Left lung (tissue), 10 donors: Measurements from ENCODE around the gene LRGUK. TPM values are rescaled to one million over a fixed set of nuclear protein-coding genes. Genes with fewer than 3 reads are reported as not detected.

Experiments used
- ATAC-seq: fragments of 200-7000 bp; cut with Tn5 transposase; one replicate; pipeline ENCODE4 v1.9.1; 2020; ENCODE audit warnings: moderate library complexity
- DNase-seq, 4 donors: peaks; one replicate each; pipeline ENCODE4 v3.0.0-alpha.2; 2013 to 2020
- H3K27ac ChIP-seq, 2 donors: fragments of 200-600 bp; sonication (generic) in 1 of 2; one replicate each; pipeline versions ENCODE4 v1.5.0 to v1.8.0; 2020 to 2021
- H3K27me3 ChIP-seq, 2 donors: fragments of 200-600 bp; sonication (generic) in 1 of 2; one replicate each; pipeline versions ENCODE4 v1.5.0 to v1.8.0; 2020 to 2021
- H3K36me3 ChIP-seq, 2 donors: fragments of 200-600 bp; sonication (generic) in 1 of 2; one replicate each; pipeline versions ENCODE4 v1.5.0 to v1.8.0; 2020 to 2021
- H3K4me1 ChIP-seq, 2 donors: fragments of 200-600 bp; one replicate each; pipeline ENCODE4 v1.8.0; 2021
- H3K4me3 ChIP-seq, 2 donors: fragments of 200-600 bp; sonication (generic) in 1 of 2; one replicate each; pipeline versions ENCODE4 v1.5.0 to v1.8.0; 2020 to 2021; ENCODE audit warnings: mild to moderate bottlenecking in 1 of 2
- H3K9me3 ChIP-seq, 2 donors: fragments of 200-600 bp; sonication (generic) in 1 of 2; one replicate each; pipeline versions ENCODE4 v1.5.0 to v1.8.0; 2020 to 2021
- CTCF ChIP-seq, 2 donors: fragments of 200-600 bp; sonication (generic) in 1 of 2; IDR thresholded peaks; one replicate each; pipeline versions ENCODE4 v1.5.0 to v1.8.0; 2021; ENCODE audit warnings: antibody characterized with exemption in 2 of 2
- intact Hi-C, 2 donors: fragments of 100-400 bp; cut with DNase I; formaldehyde crosslinking; loops; one replicate each; pipeline versions ENCODE4 v1.11.2 to v1.14.2; 2022
- polyA plus RNA-seq, 6 donors: library from polyadenylated mRNA; unstranded; fragments of 120-200 nt; gene quantifications; one replicate each; pipeline ENCODE4 v1.2.1, GENCODE V29; 2013; ENCODE audit not compliant: insufficient read length in 6 of 6
- total RNA-seq, 2 donors: library from RNA; stranded (reverse); fragmentation: NEBNext Ultra II Directional; extraction: Animal tissue kit (Norgen Biotek cat#: 25700); gene quantifications; one replicate each; pipeline ENCODE4 v1.2.1, GENCODE V29; 2021
- donor health status: DM: no; HTN: yes; CAD: no.
- donor health status: DM: no; HTN: no; CAD: no.

The LRGUK gene
- total and polyA plus RNA-seq, 8 donors: 0.94 to 2.7 (median 1.9) TPM

DNA sequence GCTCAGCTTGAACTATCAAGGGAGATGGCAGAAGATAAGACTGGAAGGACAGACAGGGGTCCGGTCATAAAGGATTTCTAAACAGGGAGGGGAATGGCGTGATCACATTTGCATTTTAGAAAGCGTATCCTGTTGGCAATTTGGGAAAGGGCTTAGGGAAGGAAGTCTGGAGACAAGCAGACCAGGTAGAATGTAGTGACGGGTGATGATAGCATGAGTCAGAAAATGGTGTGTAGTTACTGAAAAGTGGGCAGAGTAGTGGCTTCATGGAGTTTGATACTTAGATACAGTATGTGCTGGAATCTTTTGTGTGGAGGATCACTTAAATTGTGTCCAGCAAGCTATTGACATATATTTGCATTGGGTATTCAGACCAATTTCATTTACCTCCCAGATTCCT, 61.2 kb downstream of the LRGUK start:
- no peaks in the 10 kb centered on the region for H3K9me3 ChIP-seq

GRCh38 chr7:134189559-134189958, 62.4 kb downstream of the LRGUK start:
- Histone ChIP-seq H3K9me3 (no peaks in the 10 kb centered on the region), H3K4me3 (no peak overlapping the region), H3K4me1 (no peaks in the 10 kb centered on the region), H3K36me3 (no peaks in the 10 kb centered on the region), H3K27me3 (no peaks in the 10 kb centered on the region), H3K27ac (no peak overlapping the region)
- no peak for TF ChIP-seq CTCF (IDR thresholded peaks at IDR 0.05)
- DNase-seq: no peak
- ATAC-seq: no peak
- intact Hi-C loops: no loop called here

More for the DNA sequence above, 61.2 kb downstream of the LRGUK start:
- no peaks in the 10 kb centered on the region for H3K36me3 ChIP-seq
- H3K27me3 ChIP-seq: no peaks in the 10 kb centered on the region
- intact Hi-C loops: no loop called here
- no peak overlapping the region for H3K4me3 ChIP-seq
- TF ChIP-seq CTCF (IDR thresholded peaks at IDR 0.05): no peak
- DNase-seq (no peak), ATAC-seq (no peak)
- no peaks in the 10 kb centered on the region for H3K4me1 ChIP-seq
- H3K27ac ChIP-seq: no peak overlapping the region

DNA sequence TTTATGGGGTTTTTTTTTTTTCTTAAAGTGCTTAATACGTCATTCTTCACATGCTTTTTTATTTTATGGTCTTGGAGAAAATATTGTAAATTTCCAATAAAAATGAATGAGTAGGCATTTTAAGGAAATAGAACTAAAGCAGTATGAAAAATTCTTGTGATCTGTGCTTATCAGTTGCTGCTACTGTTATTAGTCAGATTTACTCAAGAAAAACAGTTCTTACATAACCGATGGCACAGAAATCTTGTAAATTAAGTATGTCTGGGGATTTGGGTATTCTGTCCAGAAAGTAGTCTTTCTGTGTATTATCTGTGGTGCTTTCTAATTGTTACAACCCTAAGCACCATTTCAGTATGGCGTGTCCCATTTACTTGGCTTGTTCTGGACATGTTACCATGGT, 64.7 kb downstream of the LRGUK start:
- no peak for TF ChIP-seq CTCF (IDR thresholded peaks at IDR 0.05)
- intact Hi-C loops: no loop called here
- ATAC-seq: no peak
- Histone ChIP-seq H3K9me3 (no peaks in the 10 kb centered on the region), H3K27me3 (no peaks in the 10 kb centered on the region), H3K36me3 (no peaks in the 10 kb centered on the region), H3K27ac (no peak overlapping the region), H3K4me1 (no peaks in the 10 kb centered on the region), H3K4me3 (no peak overlapping the region)
- no peak for DNase-seq

DNA sequence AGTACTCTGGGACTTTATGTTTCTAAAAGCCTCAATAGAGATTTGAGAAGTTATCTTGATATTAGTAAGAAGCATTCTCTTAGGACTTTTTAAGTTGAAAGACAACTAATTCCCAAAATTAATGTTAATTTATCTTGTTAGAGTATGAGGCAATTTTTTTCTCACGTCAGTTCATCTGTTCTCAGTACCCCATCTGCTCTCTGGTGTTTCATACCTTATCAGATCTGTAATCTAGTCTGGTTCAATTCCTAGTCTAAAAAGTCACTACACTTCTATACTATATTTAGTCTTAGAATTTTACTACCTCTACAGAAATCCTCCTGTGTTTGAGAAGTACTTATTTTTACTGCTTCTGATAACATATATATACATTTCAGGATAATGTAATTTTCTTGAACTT, 66.1 kb downstream of the LRGUK start:
- H3K36me3 ChIP-seq: no peaks in the 10 kb centered on the region
- H3K27ac ChIP-seq: no peak overlapping the region
- H3K27me3 ChIP-seq: no peaks in the 10 kb centered on the region
- no peak for TF ChIP-seq CTCF (IDR thresholded peaks at IDR 0.05)
- DNase-seq: no peak
- intact Hi-C loops: no loop called here
- ATAC-seq: no peak
- no peaks in the 10 kb centered on the region for H3K4me1 ChIP-seq
- no peaks in the 10 kb centered on the region for H3K9me3 ChIP-seq
- H3K4me3 ChIP-seq: no peak overlapping the region

DNA sequence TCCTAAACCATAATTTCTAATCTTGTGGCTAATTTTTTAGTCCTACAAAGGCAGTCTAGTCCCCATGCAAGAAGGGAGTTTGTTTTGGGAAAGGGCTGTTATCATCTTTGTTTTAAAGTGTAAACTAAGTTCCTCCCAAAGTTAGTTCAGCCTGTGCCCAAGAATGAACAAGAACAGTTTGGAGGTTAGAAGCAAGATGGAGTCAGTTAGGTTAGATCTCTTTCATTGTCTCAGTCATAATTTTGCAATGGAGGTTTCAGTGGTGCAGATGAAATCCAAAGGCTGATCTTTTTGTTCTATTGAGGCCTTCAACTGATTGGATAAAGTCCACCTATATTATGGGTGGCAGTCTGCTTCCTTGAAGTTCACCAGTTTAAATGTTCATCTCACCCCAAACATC, 68.1 kb downstream of the LRGUK start:
- no peaks in the 10 kb centered on the region for H3K27me3 ChIP-seq
- H3K9me3 ChIP-seq: no peaks in the 10 kb centered on the region
- intact Hi-C loops: no loop called here
- H3K4me3 ChIP-seq: no peak overlapping the region
- no peak for DNase-seq
- no peak for ATAC-seq
- no peaks in the 10 kb centered on the region for H3K4me1 ChIP-seq
- no peaks in the 10 kb centered on the region for H3K36me3 ChIP-seq
- TF ChIP-seq CTCF (IDR thresholded peaks at IDR 0.05): no peak
- no peak overlapping the region for H3K27ac ChIP-seq
